IMR-90 (cell line): ENCODE results near the gene TTC23.

Experiments used
- BHLHE40 ChIP-seq: fragments of 150-350 bp; IDR thresholded peaks from 2 replicates; pipeline ENCODE4 v1.6.1; 2016; ENCODE audit warnings: mild to moderate bottlenecking, low read depth, low read length
- CEBPB ChIP-seq: IDR thresholded peaks from 2 replicates; pipeline ENCODE4 v1.6.1; 2012; ENCODE audit warnings: low read depth, low read length, improper control_type of control experiment
- CTCF ChIP-seq: conservative IDR thresholded peaks from 2 replicates; pipeline ENCODE4 v1.5.1; 2012; ENCODE audit warnings: mild to moderate bottlenecking, low read depth, low read length, improper control_type of control experiment
- ELK1 ChIP-seq: fragments of 150-350 bp; IDR thresholded peaks from 2 replicates; pipeline ENCODE4 v1.6.1; 2016; ENCODE audit warnings: low read depth, mild to moderate bottlenecking, low read length, moderate library complexity, borderline replicate concordance
- MAFK ChIP-seq: IDR thresholded peaks from 2 replicates; pipeline ENCODE4 v1.6.1; 2012; ENCODE audit warnings: low read depth, low read length, improper control_type of control experiment
- MAZ ChIP-seq: IDR thresholded peaks from 2 replicates; pipeline ENCODE4 v1.6.1; 2012; ENCODE audit warnings: low read depth, mild to moderate bottlenecking, low read length, improper control_type of control experiment, moderate library complexity, borderline replicate concordance
- MXI1 ChIP-seq: IDR thresholded peaks from 2 replicates; pipeline ENCODE4 v1.6.1; 2012; ENCODE audit warnings: low read depth, mild to moderate bottlenecking, low read length, moderate library complexity, borderline replicate concordance
- NFE2L2 ChIP-seq: fragments of 150-350 bp; IDR thresholded peaks from 2 replicates; pipeline ENCODE4 v1.6.1; 2016; ENCODE audit warnings: low read depth, mild to moderate bottlenecking, low read length
- POLR2A ChIP-seq: IDR thresholded peaks from 2 replicates; pipeline ENCODE4 v1.6.1; 2012; ENCODE audit warnings: mild to moderate bottlenecking, low read depth, low read length
- RAD21 ChIP-seq: IDR thresholded peaks from 2 replicates; pipeline ENCODE4 v1.6.1; 2012; ENCODE audit warnings: low read length, improper control_type of control experiment
- RFX5 ChIP-seq: IDR thresholded peaks from 2 replicates; pipeline ENCODE4 v1.8.0; 2012; ENCODE audit warnings: low read depth, mild to moderate bottlenecking, low read length, moderate library complexity
- USF2 ChIP-seq: fragments of 150-350 bp; IDR thresholded peaks from 2 replicates; pipeline ENCODE4 v1.6.1; 2017; ENCODE audit warnings: mild to moderate bottlenecking, antibody characterized with exemption, low read length, low read depth

GRCh38 chr15:99250001-99250400 lies 620 bp upstream of the TTC23 start:
- TF ChIP-seq CTCF (no peak), POLR2A (no peak), MXI1 (no peak), RAD21 (no peak), ELK1 (no peak), MAFK (no peak), USF2 (no peak), CEBPB (no peak), NFE2L2 (no peak), BHLHE40 (no peak), MAZ (no peak), RFX5 (no peak)
